H1 (cell line): ENCODE measurements around the gene NELFCD. TPM values are rescaled to one million over a fixed set of nuclear protein-coding genes. Genes with fewer than 3 reads are reported as not detected.

Experiments used
- CTCF ChIA-PET: fragments of 300-600 bp; sonication (Branson Sonifier 250); formaldehyde crosslinking; loops from one replicate; lab custom pipeline; 2021; ENCODE audit not compliant: partially characterized antibody; lab: Charles Lee
- POLR2A ChIA-PET: fragments of 300-600 bp; sonication (Branson Sonifier 250); formaldehyde crosslinking; loops from one replicate; lab custom pipeline; 2021; ENCODE audit warnings: inconsistent platforms; ENCODE audit not compliant: partially characterized antibody; lab: Charles Lee
- DNase-seq, 2 experiments: peaks; one replicate each; pipeline versions ENCODE4 v3.0.0 to v3.0.0-alpha.2; 2010 to 2022; ENCODE audit warnings: low spot score in 2 of 2, low read depth in 1 of 2, mixed read lengths in 1 of 2
- FAIRE-seq: peaks from 2 replicates; lab custom pipeline; 2011; peaks lifted over from hg19 to GRCh38; lab: Jason Lieb, UNC
- H2AFZ ChIP-seq: 2 replicates; pipeline ENCODE4 v1.8.1; 2012; ENCODE audit warnings: low read length, inconsistent platforms
- H2AK5ac ChIP-seq: 2 replicates; pipeline ENCODE4 v1.6.1; 2013; ENCODE audit warnings: low read depth, low read length
- H2BK120ac ChIP-seq: replicated peaks from 2 replicates; pipeline ENCODE3; 2013; ENCODE audit warnings: low read depth, low read length, inconsistent platforms
- H2BK12ac ChIP-seq: 2 replicates; pipeline ENCODE4 v1.6.1; 2013; ENCODE audit warnings: low read depth, low read length
- H2BK15ac ChIP-seq: 2 replicates; pipeline ENCODE4 v1.6.1; 2013; ENCODE audit warnings: low read length
- H2BK20ac ChIP-seq: 2 replicates; pipeline ENCODE4 v1.6.1; 2013; ENCODE audit warnings: low read length
- H2BK5ac ChIP-seq: 2 replicates; pipeline ENCODE4 v1.6.1; 2013; ENCODE audit warnings: low read depth, low read length
- H3K14ac ChIP-seq: 2 replicates; pipeline ENCODE4 v1.6.1; 2013; ENCODE audit warnings: inconsistent platforms; ENCODE audit not compliant: insufficient read length
- H3K18ac ChIP-seq: 2 replicates; pipeline ENCODE4 v1.6.1; 2013; ENCODE audit warnings: low read length; ENCODE audit errors: extremely low read depth
- H3K23ac ChIP-seq: 2 replicates; pipeline ENCODE4 v1.6.1; 2013; ENCODE audit warnings: inconsistent platforms; ENCODE audit not compliant: insufficient read length
- H3K23me2 ChIP-seq: 2 replicates; pipeline ENCODE4 v1.6.1; 2013; ENCODE audit warnings: low read depth, low read length
- H3K27ac ChIP-seq: 2 replicates; pipeline ENCODE4 v1.6.1; 2011; ENCODE audit warnings: low read depth, low read length, inconsistent platforms
- H3K27me3 ChIP-seq, 4 experiments: replicated peaks in 1 of 4; 1 replicate in 1 of 4; 2 replicates in 3 of 4; pipeline versions ENCODE4 v1.6.1 to v1.8.1; 2011 to 2013; ENCODE audit warnings: low read length in 3 of 4, mild to moderate bottlenecking in 3 of 4, inconsistent platforms in 2 of 4, mixed read lengths in 2 of 4, moderate library complexity in 1 of 4; ENCODE audit not compliant: control insufficient read depth in 3 of 4, insufficient read depth in 3 of 4; ENCODE audit errors: extremely low read depth in 1 of 4
- H3K36me3 ChIP-seq, 4 experiments: 2 replicates each; pipeline versions ENCODE4 v1.6.1 to v1.8.1; 2011 to 2013; ENCODE audit warnings: mild to moderate bottlenecking in 4 of 4, low read length in 3 of 4, moderate library complexity in 2 of 4, control low read depth in 1 of 4, inconsistent platforms in 1 of 4; ENCODE audit not compliant: insufficient read depth in 4 of 4, control insufficient read depth in 2 of 4
- H3K4ac ChIP-seq: replicated peaks from 2 replicates; pipeline ENCODE3; 2013; ENCODE audit warnings: low read length, low read depth, mixed read lengths, inconsistent platforms; ENCODE audit not compliant: insufficient read length
- H3K4me1 ChIP-seq, 4 experiments: replicated peaks in 1 of 4; 1 replicate in 1 of 4; 2 replicates in 3 of 4; pipeline versions ENCODE4 v1.6.1 to v1.8.1; 2011 to 2013; ENCODE audit warnings: low read length in 3 of 4, inconsistent platforms in 2 of 4, mixed read lengths in 1 of 4; ENCODE audit not compliant: insufficient read depth in 4 of 4, control insufficient read depth in 3 of 4
- H3K4me2 ChIP-seq, 2 experiments: 2 replicates each; pipeline versions ENCODE4 v1.6.1 to v1.8.1; 2011 to 2013; ENCODE audit warnings: low read depth in 2 of 2, low read length in 2 of 2, control low read depth in 1 of 2, inconsistent platforms in 1 of 2, mild to moderate bottlenecking in 1 of 2; ENCODE audit not compliant: insufficient read depth in 1 of 2
- H3K4me3 ChIP-seq, 4 experiments: fragments of 200-600, 300-600 bp in 1 of 4; sonication (generic), shearing (Covaris generic), sonication (Bioruptor Twin) in 1 of 4; 2 replicates each; pipeline versions ENCODE4 v1.5.1 to v1.8.1; 2011 to 2016; ENCODE audit warnings: low read length in 4 of 4, low read depth in 3 of 4, control low read depth in 2 of 4, inconsistent platforms in 2 of 4, mild to moderate bottlenecking in 2 of 4, mixed read lengths in 1 of 4, moderate library complexity in 1 of 4; ENCODE audit not compliant: insufficient read depth in 2 of 4; ENCODE audit errors: extremely low read depth in 1 of 4
- H3K56ac ChIP-seq: replicated peaks from 2 replicates; pipeline ENCODE3; 2013; ENCODE audit warnings: low read depth, mild to moderate bottlenecking, mixed read lengths, low read length, inconsistent platforms; ENCODE audit not compliant: insufficient read length
- H3K79me1 ChIP-seq: 2 replicates; pipeline ENCODE4 v1.6.1; 2013; ENCODE audit warnings: low read depth, low read length, control low read depth
- H3K79me2 ChIP-seq, 2 experiments: 2 replicates each; pipeline versions ENCODE4 v1.6.1 to v1.8.1; 2012 to 2013; ENCODE audit warnings: low read length in 2 of 2, mild to moderate bottlenecking in 2 of 2, inconsistent platforms in 1 of 2; ENCODE audit not compliant: insufficient read depth in 2 of 2, control insufficient read depth in 1 of 2
- H3K9ac ChIP-seq, 4 experiments: replicated peaks in 1 of 4; 1 replicate in 1 of 4; 2 replicates in 3 of 4; pipeline versions ENCODE4 v1.6.1 to v1.8.1; 2011 to 2013; ENCODE audit warnings: low read depth in 3 of 4, low read length in 3 of 4, control low read depth in 2 of 4, mild to moderate bottlenecking in 2 of 4, moderate library complexity in 2 of 4, inconsistent platforms in 1 of 4; ENCODE audit errors: extremely low read depth in 1 of 4
- H3K9me3 ChIP-seq, 2 experiments: 2 replicates each; pipeline versions ENCODE4 v1.6.1 to v1.8.1; 2012 to 2013; ENCODE audit warnings: mild to moderate bottlenecking in 2 of 2, moderate library complexity in 2 of 2, control low read depth in 1 of 2, inconsistent platforms in 1 of 2, low read depth in 1 of 2, low read length in 1 of 2, mixed read lengths in 1 of 2; ENCODE audit not compliant: insufficient read depth in 2 of 2
- H4K20me1 ChIP-seq, 2 experiments: replicated peaks in 1 of 2; 2 replicates each; pipeline versions ENCODE3 to v1.8.1; 2011 to 2013; ENCODE audit warnings: inconsistent platforms in 2 of 2, low read length in 2 of 2, mild to moderate bottlenecking in 1 of 2; ENCODE audit not compliant: insufficient read depth in 2 of 2, control insufficient read depth in 1 of 2
- H4K5ac ChIP-seq: 2 replicates; pipeline ENCODE4 v1.6.1; 2013; ENCODE audit warnings: low read length, low read depth, mixed read lengths, inconsistent platforms; ENCODE audit not compliant: insufficient read length
- H4K8ac ChIP-seq: 2 replicates; pipeline ENCODE4 v1.8.0; 2013; ENCODE audit warnings: mild to moderate bottlenecking, moderate library complexity, low read length, inconsistent platforms; ENCODE audit not compliant: insufficient read depth; ENCODE audit errors: extremely low read depth
- H4K91ac ChIP-seq: replicated peaks from 2 replicates; pipeline ENCODE3; 2013; ENCODE audit warnings: low read length, mixed read lengths, inconsistent platforms; ENCODE audit not compliant: insufficient read length
- CBX8 ChIP-seq: fragments of 300-800, 300-1000 bp; sonication (generic); IDR thresholded peaks from 2 replicates; pipeline ENCODE4 v1.7.1; 2016; ENCODE audit warnings: low read depth, low read length, borderline replicate concordance
- CEBPB ChIP-seq: IDR thresholded peaks from 2 replicates; pipeline ENCODE4 v1.6.1; 2012; ENCODE audit warnings: low read depth, low read length
- CTBP2 ChIP-seq: IDR thresholded peaks from 2 replicates; pipeline ENCODE4 v1.7.0; 2011; ENCODE audit warnings: borderline replicate concordance, mild to moderate bottlenecking, moderate library complexity, mixed read lengths, low read length; ENCODE audit not compliant: insufficient read depth, insufficient read length
- EP300 ChIP-seq, 2 experiments: IDR thresholded peaks; 1 replicate in 1 of 2; 2 replicates in 1 of 2; pipeline ENCODE4 v1.6.1; 2011 to 2012; ENCODE audit warnings: low read depth in 2 of 2, low read length in 2 of 2, mild to moderate bottlenecking in 2 of 2, borderline replicate concordance in 1 of 2, inconsistent platforms in 1 of 2, moderate library complexity in 1 of 2
- JUND ChIP-seq: IDR thresholded peaks from 2 replicates; pipeline ENCODE4 v1.6.1; 2011; ENCODE audit warnings: mild to moderate bottlenecking, improper control_type of control experiment, low read length
- MAFK ChIP-seq: IDR thresholded peaks from 2 replicates; pipeline ENCODE4 v1.6.1; 2012; ENCODE audit warnings: low read depth, mild to moderate bottlenecking, improper control_type of control experiment, low read length
- NRF1 ChIP-seq: IDR thresholded peaks from 2 replicates; pipeline ENCODE4 v1.6.1; 2011; ENCODE audit warnings: mild to moderate bottlenecking, low read depth, low read length, improper control_type of control experiment
- POU5F1 ChIP-seq: IDR thresholded peaks from 2 replicates; pipeline ENCODE4 v1.6.1; 2011; ENCODE audit warnings: low read depth, mild to moderate bottlenecking, low read length, moderate library complexity
- RNF2 ChIP-seq: fragments of 200-900, 300-1000 bp; sonication (generic); IDR thresholded peaks from 2 replicates; pipeline ENCODE4 v1.7.1; 2016; ENCODE audit warnings: borderline replicate concordance, low read depth, mild to moderate bottlenecking, antibody characterized with exemption, low read length; ENCODE audit not compliant: poor library complexity, severe bottlenecking; ENCODE audit errors: missing control alignments
- SP1 ChIP-seq: IDR thresholded peaks from 2 replicates; pipeline ENCODE4 v1.6.1; 2011; ENCODE audit warnings: low read depth, low read length
- WGBS, 2 experiments: shearing (Covaris generic) in 1 of 2; methylation state at CpG; one replicate each; pipeline versions ENCODE4 v1.1.6 to v1.1.7; 2013 to 2015; ENCODE audit warnings: low lambda C conversion rate in 2 of 2, mixed read lengths in 2 of 2, inconsistent platforms in 1 of 2, low coverage in 1 of 2, missing lambda C conversion rate in 1 of 2; ENCODE audit not compliant: insufficient replicate concordance in 2 of 2, insufficient coverage in 1 of 2, insufficient read length in 1 of 2; ENCODE audit errors: extremely low coverage in 1 of 2, missing lambda C conversion rate in 1 of 2; 5-methylcytosine and 5-hydroxymethylcytosine counted together
- polyA plus RNA-seq, 7 experiments: library from polyadenylated mRNA; depleted of rRNA in 3 of 7; stranded (reverse) in 5 of 7; unstranded in 2 of 7; fragments of >200 nt in 5 of 7; fragments of 200-250 nt in 2 of 7; gene quantifications; 1 replicate in 5 of 7; 2 replicates in 1 of 7; 4 replicates in 1 of 7; pipeline versions ENCODE4 v1.2.1 to v1.2.3, GENCODE V29; 2011 to 2013; ENCODE audit warnings: missing spikeins in 2 of 7, mixed read lengths in 2 of 7
- total RNA-seq: library from RNA; stranded (reverse); fragmentation: NEBNext Ultra II Directional; extraction: Animal tissue kit (Norgen Biotek cat#: 25700); gene quantifications from 2 replicates; pipeline ENCODE4 v1.2.1, GENCODE V29; 2021

NELFCD gene
- total and polyA plus RNA-seq, 2 of the 8 experiments (the other 6 are each of a cell fraction or from before 2014, with no cell fraction given), result 35.5 to 59.6 TPM

- no peaks in the 10 kb centered on the region for H3K27me3 ChIP-seq
- H3K23me2 ChIP-seq, result no peaks in the 10 kb centered on the region
- H3K4me1 ChIP-seq, result peaks cover 0 to 3% (median 0%) of the 10 kb centered on the region in 4 experiments; a peak in 2 of 7 replicates
- no peaks in the 10 kb centered on the region for H3K9me3 ChIP-seq
- no peak overlapping the region for H2BK5ac ChIP-seq
- H3K4me2 ChIP-seq, result no peak overlapping the region
- no peak overlapping the region for H3K14ac ChIP-seq
- no peaks in the 10 kb centered on the region for H3K79me2 ChIP-seq
- H3K23ac ChIP-seq, result no peak overlapping the region
- 96% methylated on average over 1 of the region's 1 CpG; no CpG with 5 or more reads in 1 of the 2 experiments for WGBS, 2 experiments
- H3K9ac ChIP-seq, result no peak overlapping the region
- H3K4ac ChIP-seq, result no peak overlapping the region
- H2BK120ac ChIP-seq, result no peak overlapping the region
- H2AK5ac ChIP-seq, result no peak overlapping the region
- no peak overlapping the region for H2BK20ac ChIP-seq
- no peak for TF ChIP-seq CBX8
- TF ChIP-seq POU5F1, result no peak
- TF ChIP-seq SP1, result no peak
- no peak for TF ChIP-seq NRF1
- no peak for TF ChIP-seq CTBP2
- no peak for TF ChIP-seq CEBPB
- TF ChIP-seq JUND, result no peak
- TF ChIP-seq RNF2, result no peak
- TF ChIP-seq MAFK, result no peak
- no peak for TF ChIP-seq EP300 (IDR thresholded peaks at IDR 0.05; ENCODE audit: borderline replicate concordance in 1 of 2, low read depth in 2 of 2, low read length in 2 of 2)
- H2AFZ ChIP-seq, result no peak overlapping the region
- CTCF ChIA-PET, result no interaction called here
- H3K79me1 ChIP-seq, result no peaks in the 10 kb centered on the region
- H3K36me3 ChIP-seq, result no peaks in the 10 kb centered on the region
- no peak overlapping the region for H3K18ac ChIP-seq
- no peak overlapping the region for H4K8ac ChIP-seq
- no peak for FAIRE-seq
- no peak overlapping the region for H4K91ac ChIP-seq
- no peaks in the 10 kb centered on the region for H4K20me1 ChIP-seq
- H3K27ac ChIP-seq, result no peak overlapping the region
- no peak overlapping the region for H4K5ac ChIP-seq
- H2BK12ac ChIP-seq, result no peak overlapping the region
- H3K56ac ChIP-seq, result no peak overlapping the region
- H2BK15ac ChIP-seq, result no peak overlapping the region
- POLR2A ChIA-PET, result no interaction called here
- DNase-seq, result no peak
- no peak overlapping the region for H3K4me3 ChIP-seq
Measured at GRCh38 chr20:58975353-58975752, 5.7 kb upstream of the NELFCD start.
